Cerebellar cortex (tissue), 1 donor: Measurements from ENCODE around the gene ALDH3A1.

Experiments used
- DNase-seq: peaks from one replicate; pipeline ENCODE4 v3.0.0-alpha.2; 2015; ENCODE audit warnings: low spot score

ALDH3A1 gene

DNA sequence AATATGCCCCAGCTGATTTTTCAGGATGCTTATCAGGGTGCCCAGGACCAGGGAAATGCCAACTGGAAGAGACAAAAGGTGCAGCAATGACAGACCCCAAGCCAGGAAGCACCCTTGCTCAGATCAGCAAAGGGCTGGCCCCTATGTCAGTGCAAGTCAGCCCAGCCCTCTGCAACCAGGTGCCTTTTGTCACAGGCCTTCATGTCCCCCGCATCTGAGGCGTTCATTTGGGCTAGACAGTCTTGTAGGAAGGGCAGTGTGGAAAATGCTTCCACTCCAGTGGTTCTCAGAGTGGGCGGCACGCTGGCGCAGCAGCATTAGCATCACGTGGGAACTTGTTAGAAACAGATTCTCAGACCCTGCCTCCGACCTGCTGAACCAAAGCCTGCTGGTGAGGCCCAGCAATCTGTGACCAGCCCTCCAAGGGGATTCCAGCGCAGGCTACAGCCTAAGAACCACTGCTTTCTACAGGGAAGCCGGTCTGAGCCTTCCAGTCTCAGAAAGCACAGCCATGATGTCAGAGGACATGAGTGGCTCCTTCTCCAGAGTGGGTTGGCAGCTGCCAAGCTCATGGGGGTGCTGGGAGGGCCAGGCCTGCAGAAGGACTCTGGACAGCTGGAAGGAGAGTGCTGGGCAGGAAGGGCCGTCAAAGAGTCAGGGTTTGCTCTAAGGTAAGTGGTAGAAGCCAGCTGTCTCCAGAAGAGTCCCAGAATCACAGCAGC lies 44.8 kb downstream of the ALDH3A1 start:
- DNase-seq: no peak

DNA sequence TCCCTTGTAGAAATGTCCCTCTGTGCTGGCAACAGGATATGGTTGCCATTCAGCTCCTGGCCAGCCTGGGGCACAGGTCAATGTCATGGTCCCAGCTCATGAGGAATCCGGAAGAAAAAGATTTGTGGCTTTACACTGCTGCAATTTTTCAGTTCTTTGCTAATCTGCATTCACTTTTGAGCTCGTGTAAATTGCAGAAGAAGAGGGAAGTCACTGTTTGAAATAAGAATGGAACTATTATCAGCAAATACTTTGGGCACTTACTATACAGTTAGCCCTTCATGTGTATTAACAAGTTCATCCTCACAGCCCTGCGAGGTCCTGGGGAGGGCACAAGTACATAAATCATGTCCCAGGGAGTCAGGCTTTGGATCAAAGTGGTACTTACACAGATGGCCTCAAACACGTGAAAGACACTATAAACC lies 45.9 kb downstream of the ALDH3A1 start:
- DNase-seq: no peak
